GM19438 (cell line): ENCODE measurements around the gene ZNF407.

Experiments used
- ATAC-seq: cut with Tn5 transposase; IDR thresholded peaks from one replicate; pipeline ENCODE4 v1.9.1; 2021; ENCODE audit warnings: low read depth; ENCODE audit not compliant: unreplicated experiment

The ZNF407 gene

GRCh38 chr18:74626049-74626874, 28.6 kb downstream of the ZNF407 start:
- no peak for ATAC-seq

- no peak for ATAC-seq
These were observed 33.1 kb downstream of the ZNF407 start for GRCh38 chr18:74630804-74631203.

GRCh38 chr18:74631212-74631611, 33.5 kb downstream of the ZNF407 start:
- no peak for ATAC-seq

- no peak for ATAC-seq
These were observed 34.1 kb downstream of the ZNF407 start for GRCh38 chr18:74631623-74632350.

GRCh38 chr18:74632351-74632679, 34.6 kb downstream of the ZNF407 start:
- no peak for ATAC-seq

GRCh38 chr18:74632856-74633255, 35.2 kb downstream of the ZNF407 start:
- no peak for ATAC-seq

GRCh38 chr18:74633652-74634352, 36.1 kb downstream of the ZNF407 start:
- no peak for ATAC-seq

GRCh38 chr18:74635224-74635975, 37.7 kb downstream of the ZNF407 start:
- ATAC-seq: no peak

- ATAC-seq: no peak
These were observed 39.4 kb downstream of the ZNF407 start for GRCh38 chr18:74637070-74637469.

- no peak for ATAC-seq
These were observed 40.5 kb downstream of the ZNF407 start for GRCh38 chr18:74638210-74638609.

- no peak for ATAC-seq
These were observed 47.0 kb downstream of the ZNF407 start for GRCh38 chr18:74644713-74645112.

GRCh38 chr18:74645679-74646078, 48.0 kb downstream of the ZNF407 start:
- no peak for ATAC-seq

GRCh38 chr18:74651327-74652128, 53.9 kb downstream of the ZNF407 start:
- no peak for ATAC-seq

GRCh38 chr18:74652392-74652988, 54.8 kb downstream of the ZNF407 start:
- ATAC-seq: no peak

- no peak for ATAC-seq
These were observed 57.0 kb downstream of the ZNF407 start for GRCh38 chr18:74654638-74655037.

GRCh38 chr18:74661008-74661407, 63.3 kb downstream of the ZNF407 start:
- no peak for ATAC-seq

GRCh38 chr18:74661691-74662090, 64.0 kb downstream of the ZNF407 start:
- no peak for ATAC-seq

- ATAC-seq: no peak
These were observed 65.0 kb downstream of the ZNF407 start for GRCh38 chr18:74662622-74663021.

- ATAC-seq: no peak
These were observed 67.7 kb downstream of the ZNF407 start for GRCh38 chr18:74665346-74665745.

GRCh38 chr18:74665905-74666304, 68.2 kb downstream of the ZNF407 start:
- ATAC-seq: no peak
